GM23338 (cell line): Measurements from ENCODE around the gene LMNA. TPM values are rescaled to one million over a fixed set of nuclear protein-coding genes. Genes with fewer than 3 reads are reported as not detected.
"Not testable (repeated sequence)": the region's sequence is repeated elsewhere in the genome, so short reads cannot be mapped to it uniquely, and the experiment has no call there.

Experiments
- ATAC-seq: fragments of 200-7000 bp; cut with Tn5 transposase; 3 replicates; pipeline ENCODE4 v1.9.1; 2020
- DNase-seq: peaks from one replicate; pipeline ENCODE4 v3.0.0-alpha.2; 2015; ENCODE audit warnings: low spot score
- H2AFZ ChIP-seq: fragments of 200-600 bp; sonication (generic); 2 replicates; pipeline ENCODE4 v1.8.0; 2016; ENCODE audit warnings: antibody characterized with exemption, mild to moderate bottlenecking, moderate library complexity
- H3F3A ChIP-seq: fragments of 200-600 bp; sonication (generic); replicated peaks from 2 replicates; pipeline ENCODE4 v1.8.0; 2017; ENCODE audit warnings: antibody characterized with exemption, mixed run types, low read depth
- H3K27ac ChIP-seq: fragments of 200-600 bp; sonication (generic); 2 replicates; pipeline ENCODE4 v1.6.1; 2016; ENCODE audit warnings: low read depth
- H3K27me3 ChIP-seq: fragments of 200-600 bp; sonication (generic); 2 replicates; pipeline ENCODE4 v1.8.0; 2016; ENCODE audit warnings: mild to moderate bottlenecking, mixed run types, moderate library complexity; ENCODE audit not compliant: insufficient read depth
- H3K36me3 ChIP-seq: fragments of 200-600 bp; sonication (generic); 2 replicates; pipeline ENCODE4 v1.8.0; 2016; ENCODE audit warnings: mild to moderate bottlenecking; ENCODE audit not compliant: insufficient read depth
- H3K4me1 ChIP-seq: fragments of 200-600 bp; sonication (generic); 2 replicates; pipeline ENCODE4 v1.8.0; 2016; ENCODE audit warnings: mild to moderate bottlenecking, moderate library complexity; ENCODE audit not compliant: insufficient read depth
- H3K4me2 ChIP-seq: fragments of 200-600 bp; sonication (generic); 2 replicates; pipeline ENCODE4 v1.7.1; 2017; ENCODE audit warnings: mixed run types
- H3K4me3 ChIP-seq: fragments of 200-600 bp; sonication (generic); 2 replicates; pipeline ENCODE4 v1.6.1; 2016; ENCODE audit warnings: mixed run types
- H3K79me2 ChIP-seq: fragments of 200-600 bp; sonication (generic); replicated peaks from 2 replicates; pipeline ENCODE4 v1.8.0; 2017; ENCODE audit warnings: mild to moderate bottlenecking; ENCODE audit not compliant: insufficient read depth
- H3K9me2 ChIP-seq: fragments of 200-600 bp; sonication (generic); 2 replicates; pipeline ENCODE4 v1.8.0; 2017; ENCODE audit not compliant: insufficient read depth
- H4K20me1 ChIP-seq: fragments of 200-600 bp; sonication (generic); replicated peaks from 2 replicates; pipeline ENCODE4 v1.8.0; 2017; ENCODE audit warnings: mild to moderate bottlenecking; ENCODE audit not compliant: insufficient read depth
- H3K27ac Mint-ChIP-seq: 2 replicates; pipeline ENCODE4 v1.8.0; 2020; ENCODE audit warnings: inconsistent platforms, mild to moderate bottlenecking, moderate library complexity, mixed read lengths
- H3K27me3 Mint-ChIP-seq: 3 replicates; pipeline ENCODE4 v1.8.0; 2022; ENCODE audit warnings: low read depth, mild to moderate bottlenecking, moderate library complexity, mixed read lengths, inconsistent platforms; ENCODE audit not compliant: insufficient read depth, poor library complexity
- H3K36me3 Mint-ChIP-seq: 3 replicates; pipeline ENCODE4 v1.8.0; 2021; ENCODE audit warnings: low read depth, mild to moderate bottlenecking, inconsistent platforms, moderate library complexity, mixed read lengths
- H3K4me1 Mint-ChIP-seq: 3 replicates; pipeline ENCODE4 v1.8.0; 2020; ENCODE audit warnings: mild to moderate bottlenecking, inconsistent platforms, mixed read lengths
- H3K4me3 Mint-ChIP-seq: 3 replicates; pipeline ENCODE4 v1.8.0; 2021; ENCODE audit warnings: moderate library complexity, mild to moderate bottlenecking, inconsistent platforms, mixed read lengths
- H3K9me3 Mint-ChIP-seq: 3 replicates; pipeline ENCODE4 v1.8.0; 2020; ENCODE audit warnings: moderate library complexity, mild to moderate bottlenecking, inconsistent platforms, mixed read lengths
- CREB1 ChIP-seq: fragments of 250-450 bp; sonication (Bioruptor Pico); IDR thresholded peaks from 2 replicates; pipeline ENCODE4 v1.5.0; 2020; ENCODE audit warnings: low read depth, mild to moderate bottlenecking, moderate library complexity
- EZH2 ChIP-seq: fragments of 200-600 bp; sonication (generic); IDR thresholded peaks from one replicate; pipeline ENCODE4 v1.8.0; 2017; ENCODE audit warnings: antibody characterized with exemption, mild to moderate bottlenecking, low read depth; ENCODE audit not compliant: unreplicated experiment
- JUNB ChIP-seq: IDR thresholded peaks from one replicate; pipeline ENCODE4 v1.6.1; 2016; ENCODE audit warnings: antibody characterized with exemption; ENCODE audit not compliant: unreplicated experiment
- NANOG ChIP-seq: IDR thresholded peaks from 2 replicates; pipeline ENCODE4 v1.6.1; 2016; ENCODE audit warnings: antibody characterized with exemption, borderline replicate concordance
- POLR2AphosphoS5 ChIP-seq: IDR thresholded peaks from 2 replicates; pipeline ENCODE4 v1.6.1; 2016; ENCODE audit warnings: antibody characterized with exemption, low read depth
- ZNF331 ChIP-seq: fragments of 250-450 bp; sonication (Bioruptor Pico); IDR thresholded peaks from 2 replicates; pipeline ENCODE4 v1.5.0; 2020; ENCODE audit warnings: low read depth, mild to moderate bottlenecking, moderate library complexity
- polyA plus RNA-seq: library from polyadenylated mRNA; unstranded; fragments of >200 nt; fragmentation: Nextera tagmentation; extraction: Ambion mirVana; gene quantifications from 2 replicates; pipeline ENCODE4 v1.2.1, GENCODE V29; 2016
- total RNA-seq: library from RNA; depleted of rRNA; stranded (reverse); fragments of >200 nt; shearing (Covaris generic); gene quantifications from 2 replicates; pipeline ENCODE4 v1.2.3, GENCODE V29; 2014
- TF ChIP-seq, protein P1 (sequence below): IDR thresholded peaks from 2 replicates; pipeline ENCODE4 v1.6.1; 2016; ENCODE audit warnings: antibody characterized with exemption
- TF ChIP-seq, protein P2 (sequence below): IDR thresholded peaks from one replicate; pipeline ENCODE4 v1.6.1; 2018; ENCODE audit warnings: antibody characterized with exemption; ENCODE audit not compliant: unreplicated experiment
- TF ChIP-seq, protein P3 (sequence below), 2 experiments: fragments of 200-600 bp in 1 of 2; sonication (generic) in 1 of 2; conservative IDR thresholded peaks; 2 replicates each; pipeline versions ENCODE4 v1.5.1 to v1.6.1; 2016 to 2017; ENCODE audit warnings: antibody characterized with exemption in 2 of 2, low read depth in 2 of 2, mild to moderate bottlenecking in 2 of 2, moderate library complexity in 1 of 2

LMNA gene
- total and polyA plus RNA-seq, 2 experiments from 2014 or later, result 35.5 to 56.3 TPM

DNA sequence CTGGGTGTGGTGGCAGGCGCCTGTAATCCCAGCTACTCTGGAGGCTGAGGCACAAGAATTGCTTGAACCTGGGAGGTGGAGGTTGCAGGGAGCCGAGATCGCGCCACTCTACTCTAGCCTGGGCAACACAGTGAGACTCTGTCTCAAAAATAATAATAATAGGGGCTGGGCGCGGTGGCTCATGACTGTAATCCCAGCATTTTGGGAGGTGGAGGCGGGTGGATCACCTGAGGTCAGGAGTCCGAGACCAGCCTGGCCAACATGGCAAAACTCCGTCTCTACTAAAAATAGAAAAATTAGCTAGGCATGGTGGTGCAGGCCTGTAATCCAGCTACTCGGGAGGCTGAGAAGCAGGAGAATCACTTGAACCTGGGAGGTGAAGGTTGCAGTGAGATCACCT lies 11.0 kb downstream of the LMNA start:
- peaks cover 68% of the 10 kb centered on the region for H3K4me1 Mint-ChIP-seq
- H3K27me3 Mint-ChIP-seq, result peaks cover 38% of the 10 kb centered on the region
- not testable (repeated sequence) for H2AFZ ChIP-seq, H3K4me2 ChIP-seq, H3K79me2 ChIP-seq, H3F3A ChIP-seq, H3K9me3 Mint-ChIP-seq, H3K9me2 ChIP-seq, H3K27ac ChIP-seq, ATAC-seq, H3K27me3 ChIP-seq, H3K36me3 ChIP-seq, H3K4me3 ChIP-seq, H3K4me3 Mint-ChIP-seq, H3K36me3 Mint-ChIP-seq, DNase-seq, H4K20me1 ChIP-seq
- peaks cover 59% of the 10 kb centered on the region for H3K4me1 ChIP-seq
- H3K27ac Mint-ChIP-seq, result peak overlapping the region; percentile 94

DNA sequence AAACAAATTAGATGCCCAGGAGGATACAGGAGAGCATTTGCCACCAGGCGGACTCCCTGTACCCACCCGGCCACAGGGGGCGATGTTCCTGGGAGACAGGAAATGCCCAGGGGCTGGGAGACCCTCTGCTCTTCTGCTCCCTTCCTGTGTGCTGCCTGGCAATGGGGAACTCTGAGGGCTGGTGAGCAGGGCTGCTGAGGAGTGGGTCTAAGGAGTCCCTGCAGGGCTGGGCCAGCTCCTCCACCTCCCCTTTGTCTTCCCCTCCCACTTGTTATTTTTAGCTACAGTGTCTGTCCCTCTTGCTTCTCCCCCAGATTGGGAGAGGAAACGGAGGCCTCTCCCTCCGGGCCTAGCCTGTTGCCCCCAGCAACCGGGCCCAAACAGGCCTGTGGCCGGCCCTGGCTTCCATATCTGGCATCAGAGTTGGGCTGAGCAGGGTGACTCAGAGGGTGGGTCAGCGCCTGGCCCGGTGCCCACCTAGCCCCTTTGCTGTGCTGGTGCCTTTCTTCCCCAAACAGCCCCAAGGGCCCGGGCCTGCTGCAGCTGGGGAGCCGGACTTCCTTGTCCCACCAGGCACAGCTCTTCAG lies 11.6 kb downstream of the LMNA start:
- Mint-ChIP-seq H3K36me3 (no peaks in the 10 kb centered on the region; the same call in 2 of the 3 replicates), H3K4me3 (peak overlapping the region; percentile 64), H3K27ac (peak overlapping the region; percentile 90), H3K9me3 (no peaks in the 10 kb centered on the region; the same call in 2 of the 3 replicates), H3K4me1 (peaks cover 64% of the 10 kb centered on the region), H3K27me3 (peaks cover 36% of the 10 kb centered on the region)
- no peaks in the 10 kb centered on the region for H3K27me3 ChIP-seq
- peak overlapping the region; percentile 62; the same call in 1 of the 2 replicates for H3K4me2 ChIP-seq
- DNase-seq (peak; percentile 91), ATAC-seq (peak; percentile 19)
- H3K4me1 ChIP-seq, result peaks cover 59% of the 10 kb centered on the region
- no peaks in the 10 kb centered on the region for H3K9me2 ChIP-seq
- H4K20me1 ChIP-seq, result no peaks in the 10 kb centered on the region
- TF ChIP-seq EZH2 (no peak), POLR2AphosphoS5 (peak; percentile 15; the same call in 1 of the 2 replicates), CREB1 (CRISPR knock-in tag) (no peak), ZNF331 (no peak), NANOG (no peak), JUNB (no peak)
- TF ChIP-seq, protein P1, sequence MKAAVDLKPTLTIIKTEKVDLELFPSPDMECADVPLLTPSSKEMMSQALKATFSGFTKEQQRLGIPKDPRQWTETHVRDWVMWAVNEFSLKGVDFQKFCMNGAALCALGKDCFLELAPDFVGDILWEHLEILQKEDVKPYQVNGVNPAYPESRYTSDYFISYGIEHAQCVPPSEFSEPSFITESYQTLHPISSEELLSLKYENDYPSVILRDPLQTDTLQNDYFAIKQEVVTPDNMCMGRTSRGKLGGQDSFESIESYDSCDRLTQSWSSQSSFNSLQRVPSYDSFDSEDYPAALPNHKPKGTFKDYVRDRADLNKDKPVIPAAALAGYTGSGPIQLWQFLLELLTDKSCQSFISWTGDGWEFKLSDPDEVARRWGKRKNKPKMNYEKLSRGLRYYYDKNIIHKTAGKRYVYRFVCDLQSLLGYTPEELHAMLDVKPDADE, result peak; percentile 92
- TF ChIP-seq, protein P2, sequence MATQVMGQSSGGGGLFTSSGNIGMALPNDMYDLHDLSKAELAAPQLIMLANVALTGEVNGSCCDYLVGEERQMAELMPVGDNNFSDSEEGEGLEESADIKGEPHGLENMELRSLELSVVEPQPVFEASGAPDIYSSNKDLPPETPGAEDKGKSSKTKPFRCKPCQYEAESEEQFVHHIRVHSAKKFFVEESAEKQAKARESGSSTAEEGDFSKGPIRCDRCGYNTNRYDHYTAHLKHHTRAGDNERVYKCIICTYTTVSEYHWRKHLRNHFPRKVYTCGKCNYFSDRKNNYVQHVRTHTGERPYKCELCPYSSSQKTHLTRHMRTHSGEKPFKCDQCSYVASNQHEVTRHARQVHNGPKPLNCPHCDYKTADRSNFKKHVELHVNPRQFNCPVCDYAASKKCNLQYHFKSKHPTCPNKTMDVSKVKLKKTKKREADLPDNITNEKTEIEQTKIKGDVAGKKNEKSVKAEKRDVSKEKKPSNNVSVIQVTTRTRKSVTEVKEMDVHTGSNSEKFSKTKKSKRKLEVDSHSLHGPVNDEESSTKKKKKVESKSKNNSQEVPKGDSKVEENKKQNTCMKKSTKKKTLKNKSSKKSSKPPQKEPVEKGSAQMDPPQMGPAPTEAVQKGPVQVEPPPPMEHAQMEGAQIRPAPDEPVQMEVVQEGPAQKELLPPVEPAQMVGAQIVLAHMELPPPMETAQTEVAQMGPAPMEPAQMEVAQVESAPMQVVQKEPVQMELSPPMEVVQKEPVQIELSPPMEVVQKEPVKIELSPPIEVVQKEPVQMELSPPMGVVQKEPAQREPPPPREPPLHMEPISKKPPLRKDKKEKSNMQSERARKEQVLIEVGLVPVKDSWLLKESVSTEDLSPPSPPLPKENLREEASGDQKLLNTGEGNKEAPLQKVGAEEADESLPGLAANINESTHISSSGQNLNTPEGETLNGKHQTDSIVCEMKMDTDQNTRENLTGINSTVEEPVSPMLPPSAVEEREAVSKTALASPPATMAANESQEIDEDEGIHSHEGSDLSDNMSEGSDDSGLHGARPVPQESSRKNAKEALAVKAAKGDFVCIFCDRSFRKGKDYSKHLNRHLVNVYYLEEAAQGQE, result no peak
- TF ChIP-seq, protein P3, sequence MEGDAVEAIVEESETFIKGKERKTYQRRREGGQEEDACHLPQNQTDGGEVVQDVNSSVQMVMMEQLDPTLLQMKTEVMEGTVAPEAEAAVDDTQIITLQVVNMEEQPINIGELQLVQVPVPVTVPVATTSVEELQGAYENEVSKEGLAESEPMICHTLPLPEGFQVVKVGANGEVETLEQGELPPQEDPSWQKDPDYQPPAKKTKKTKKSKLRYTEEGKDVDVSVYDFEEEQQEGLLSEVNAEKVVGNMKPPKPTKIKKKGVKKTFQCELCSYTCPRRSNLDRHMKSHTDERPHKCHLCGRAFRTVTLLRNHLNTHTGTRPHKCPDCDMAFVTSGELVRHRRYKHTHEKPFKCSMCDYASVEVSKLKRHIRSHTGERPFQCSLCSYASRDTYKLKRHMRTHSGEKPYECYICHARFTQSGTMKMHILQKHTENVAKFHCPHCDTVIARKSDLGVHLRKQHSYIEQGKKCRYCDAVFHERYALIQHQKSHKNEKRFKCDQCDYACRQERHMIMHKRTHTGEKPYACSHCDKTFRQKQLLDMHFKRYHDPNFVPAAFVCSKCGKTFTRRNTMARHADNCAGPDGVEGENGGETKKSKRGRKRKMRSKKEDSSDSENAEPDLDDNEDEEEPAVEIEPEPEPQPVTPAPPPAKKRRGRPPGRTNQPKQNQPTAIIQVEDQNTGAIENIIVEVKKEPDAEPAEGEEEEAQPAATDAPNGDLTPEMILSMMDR (conservative IDR thresholded peaks at IDR 0.05; ENCODE audit: low read depth in 2 of 2), result peak; percentile 63 to 83
- H3K4me3 ChIP-seq, result no peak overlapping the region
- H3K79me2 ChIP-seq, result peaks cover 10% of the 10 kb centered on the region
- H3K27ac ChIP-seq, result peak overlapping the region; percentile 82
- H3K36me3 ChIP-seq, result peaks cover 3% of the 10 kb centered on the region; the same call in 1 of the 2 replicates
- H3F3A ChIP-seq, result peaks cover 8% of the 10 kb centered on the region; the same call in 1 of the 2 replicates
- H2AFZ ChIP-seq, result no peak overlapping the region
